PC-3 (cell line): ENCODE results near the gene GALNT13. TPM values are rescaled to one million over a fixed set of nuclear protein-coding genes. Genes with fewer than 3 reads are reported as not detected.

Source experiments
- ATAC-seq: fragments of 200-7000 bp; cut with Tn5 transposase; 2 replicates; pipeline ENCODE4 v1.9.1; 2020; ENCODE audit warnings: mild to moderate bottlenecking, moderate library complexity
- BruUV-seq: library from RNA; stranded (reverse); fragments of 400-500 nt; replicated peaks from 2 replicates; lab custom pipeline; 2021; lab: Mats Ljungman, UMichigan
- CTCF ChIA-PET: fragments of 300-600 bp; sonication (Branson Sonifier 250); formaldehyde crosslinking; loops from one replicate; lab custom pipeline; 2022; ENCODE audit warnings: antibody characterized with exemption; lab: Charles Lee
- POLR2A ChIA-PET: fragments of 300-600 bp; sonication (Branson Sonifier 250); formaldehyde crosslinking; loops from one replicate; lab custom pipeline; 2022; ENCODE audit warnings: antibody characterized with exemption; ENCODE audit not compliant: unreplicated experiment; lab: Charles Lee
- DNase-seq: peaks from one replicate; pipeline ENCODE4 v3.0.0-alpha.2; 2015
- H2AFZ ChIP-seq: fragments of 300-600 bp; sonication (generic); 2 replicates; pipeline ENCODE4 v1.6.0; 2016; ENCODE audit warnings: antibody characterized with exemption, low read length
- H3F3A ChIP-seq: fragments of 300-600 bp; sonication (generic); one replicate; pipeline ENCODE4 v1.6.0; 2017; ENCODE audit warnings: antibody characterized with exemption, low read length, control low read depth, mild to moderate bottlenecking; ENCODE audit not compliant: unreplicated experiment
- H3K27ac ChIP-seq: fragments of 300-600 bp; sonication (generic); 2 replicates; pipeline ENCODE4 v1.5.1; 2016; ENCODE audit warnings: mild to moderate bottlenecking, low read length
- H3K27me3 ChIP-seq: fragments of 300-600 bp; sonication (generic); 2 replicates; pipeline ENCODE4 v1.6.1; 2016; ENCODE audit warnings: low read length, mixed read lengths
- H3K36me3 ChIP-seq: fragments of 300-600 bp; sonication (generic); 2 replicates; pipeline ENCODE4 v1.6.1; 2016; ENCODE audit warnings: low read depth, mixed run types, low read length, mixed read lengths
- H3K4me1 ChIP-seq: fragments of 300-600 bp; sonication (generic); 2 replicates; pipeline ENCODE4 v1.5.1; 2016; ENCODE audit warnings: low read length; ENCODE audit not compliant: insufficient read depth
- H3K4me2 ChIP-seq: fragments of 300-600 bp; sonication (generic); 2 replicates; pipeline ENCODE4 v1.6.0; 2016; ENCODE audit warnings: low read length
- H3K4me3 ChIP-seq: fragments of 300-600 bp; sonication (generic); 2 replicates; pipeline ENCODE4 v1.5.1; 2016; ENCODE audit warnings: mild to moderate bottlenecking, low read length, mixed read lengths
- H3K79me2 ChIP-seq: fragments of 300-600 bp; sonication (generic); 2 replicates; pipeline ENCODE4 v1.6.1; 2017; ENCODE audit warnings: low read length, mixed read lengths
- H3K9ac ChIP-seq: fragments of 300-600 bp; sonication (generic); 2 replicates; pipeline ENCODE4 v1.6.0; 2016; ENCODE audit warnings: mild to moderate bottlenecking, low read length
- H3K9me2 ChIP-seq: fragments of 300-600 bp; sonication (generic); replicated peaks from 2 replicates; pipeline ENCODE4 v1.6.1; 2016; ENCODE audit warnings: mixed run types, low read length, mixed read lengths
- H3K9me3 ChIP-seq: fragments of 300-600 bp; sonication (generic); 2 replicates; pipeline ENCODE4 v1.6.1; 2016; ENCODE audit warnings: low read length, mixed read lengths
- H4K20me1 ChIP-seq: fragments of 300-600 bp; sonication (generic); 2 replicates; pipeline ENCODE4 v1.6.1; 2016; ENCODE audit warnings: low read length, mixed read lengths
- EZH2 ChIP-seq: fragments of 300-600 bp; sonication (generic); IDR thresholded peaks from one replicate; pipeline ENCODE4 v1.6.1; 2017; ENCODE audit warnings: antibody characterized with exemption, mild to moderate bottlenecking, low read length; ENCODE audit not compliant: unreplicated experiment
- EZH2phosphoT487 ChIP-seq: fragments of 300-600 bp; sonication (generic); IDR thresholded peaks from 2 replicates; pipeline ENCODE4 v1.6.1; 2018; ENCODE audit warnings: mild to moderate bottlenecking, antibody characterized with exemption, low read length, borderline replicate concordance
- intact Hi-C: fragments of 100-400 bp; cut with micrococcal nuclease; formaldehyde crosslinking; loops from 2 replicates; pipeline ENCODE4 v1.9.0; 2023
- total RNA-seq: library from RNA; depleted of rRNA; stranded (reverse); fragments of >200 nt; gene quantifications from 2 replicates; pipeline ENCODE4 v1.2.3, GENCODE V29; 2014
- TF ChIP-seq, protein P1 (sequence below): fragments of 300-600 bp; sonication (generic); conservative IDR thresholded peaks from 2 replicates; pipeline ENCODE4 v1.5.1; 2017; ENCODE audit warnings: antibody characterized with exemption, low read depth, mild to moderate bottlenecking, low read length

GALNT13 gene
- total RNA-seq, 1 experiment from 2014 or later, result 2.0 TPM

DNA sequence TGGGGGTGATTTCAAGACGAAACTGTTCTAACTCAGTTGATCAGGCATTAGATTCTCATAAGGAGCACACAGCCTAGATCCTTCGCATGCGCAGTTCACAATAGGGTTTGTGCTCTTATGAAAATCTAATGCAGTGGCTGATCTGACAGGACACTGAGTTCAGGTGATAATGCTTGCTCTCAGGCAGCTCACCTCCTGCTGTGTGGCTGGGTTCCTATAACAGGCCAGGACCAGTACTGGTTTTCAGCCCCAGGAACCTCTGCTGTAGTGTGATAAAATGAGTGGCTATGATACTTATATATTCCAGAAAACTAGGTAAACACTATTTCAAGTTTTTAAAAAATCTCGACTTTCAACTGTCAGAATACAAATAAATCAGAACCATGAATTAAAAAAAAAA, 271.4 kb downstream of the GALNT13 start:
- ChIA-PET POLR2A (no interaction called here), CTCF (interaction anchor here (0.6 kb wide), 1 partner anchor 373 kb away, joined by 3 read pairs; no protein-coding TSS in a partner anchor)
- H3K4me2 ChIP-seq, result no peak overlapping the region
- H3K4me3 ChIP-seq, result no peak overlapping the region
- BruUV-seq, result no TSS peak
- no peaks in the 10 kb centered on the region for H3K79me2 ChIP-seq
- intact Hi-C loops, result no loop called here
- no peaks in the 10 kb centered on the region for H3F3A ChIP-seq
- no peaks in the 10 kb centered on the region for H3K27me3 ChIP-seq
- H3K4me1 ChIP-seq, result no peaks in the 10 kb centered on the region
- H3K9ac ChIP-seq, result no peak overlapping the region
- H2AFZ ChIP-seq, result no peak overlapping the region
- no peak for TF ChIP-seq EZH2phosphoT487
- TF ChIP-seq, protein P1, sequence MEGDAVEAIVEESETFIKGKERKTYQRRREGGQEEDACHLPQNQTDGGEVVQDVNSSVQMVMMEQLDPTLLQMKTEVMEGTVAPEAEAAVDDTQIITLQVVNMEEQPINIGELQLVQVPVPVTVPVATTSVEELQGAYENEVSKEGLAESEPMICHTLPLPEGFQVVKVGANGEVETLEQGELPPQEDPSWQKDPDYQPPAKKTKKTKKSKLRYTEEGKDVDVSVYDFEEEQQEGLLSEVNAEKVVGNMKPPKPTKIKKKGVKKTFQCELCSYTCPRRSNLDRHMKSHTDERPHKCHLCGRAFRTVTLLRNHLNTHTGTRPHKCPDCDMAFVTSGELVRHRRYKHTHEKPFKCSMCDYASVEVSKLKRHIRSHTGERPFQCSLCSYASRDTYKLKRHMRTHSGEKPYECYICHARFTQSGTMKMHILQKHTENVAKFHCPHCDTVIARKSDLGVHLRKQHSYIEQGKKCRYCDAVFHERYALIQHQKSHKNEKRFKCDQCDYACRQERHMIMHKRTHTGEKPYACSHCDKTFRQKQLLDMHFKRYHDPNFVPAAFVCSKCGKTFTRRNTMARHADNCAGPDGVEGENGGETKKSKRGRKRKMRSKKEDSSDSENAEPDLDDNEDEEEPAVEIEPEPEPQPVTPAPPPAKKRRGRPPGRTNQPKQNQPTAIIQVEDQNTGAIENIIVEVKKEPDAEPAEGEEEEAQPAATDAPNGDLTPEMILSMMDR, result no peak
- H3K9me3 ChIP-seq, result no peaks in the 10 kb centered on the region
- DNase-seq (no peak), ATAC-seq (no peak)
- no peaks in the 10 kb centered on the region for H3K36me3 ChIP-seq
- peak overlapping the region; percentile 64; the same call in 1 of the 2 replicates for H3K27ac ChIP-seq
- H4K20me1 ChIP-seq, result no peaks in the 10 kb centered on the region
- no peaks in the 10 kb centered on the region for H3K9me2 ChIP-seq

DNA sequence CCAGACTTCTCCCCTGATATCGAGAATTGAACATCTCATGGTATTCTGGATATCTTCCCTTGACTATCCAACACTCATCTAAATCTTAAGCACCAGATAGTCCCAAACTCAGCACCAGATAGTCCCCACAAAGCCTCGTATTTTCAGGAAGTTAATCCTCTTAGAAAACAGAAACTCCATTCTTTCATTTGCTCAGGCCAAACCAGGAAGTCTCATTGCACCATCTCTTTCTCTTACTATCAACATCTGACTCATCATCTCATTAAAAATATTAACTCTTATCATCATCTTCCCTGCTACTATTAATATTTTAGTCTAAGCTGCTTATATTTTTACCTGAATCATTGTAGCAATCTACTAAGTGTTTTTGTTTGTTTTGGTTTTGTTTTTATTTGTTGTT, 286.4 kb downstream of the GALNT13 start:
- H2AFZ ChIP-seq, result peak overlapping the region; percentile 10; the same call in 1 of the 2 replicates
- CTCF ChIA-PET, result no interaction called here

DNA sequence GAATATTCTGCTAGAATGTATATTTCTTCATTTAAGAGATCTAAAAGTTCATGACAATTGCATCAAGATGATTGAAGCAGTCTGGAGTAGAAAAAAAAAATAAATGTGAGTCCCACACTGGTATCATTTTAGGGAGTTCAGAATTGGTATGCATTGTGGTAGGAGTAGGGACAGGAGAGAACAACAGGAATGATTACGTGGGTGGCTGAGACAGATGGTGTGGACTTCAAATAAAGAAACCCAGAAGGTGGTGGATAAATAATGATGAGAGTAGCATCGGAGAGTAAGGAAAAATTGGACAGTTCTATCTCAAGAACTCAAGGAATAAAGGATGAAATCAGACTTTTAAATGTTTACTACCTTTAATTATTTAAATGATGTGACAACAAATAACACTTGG, 289.6 kb downstream of the GALNT13 start:
- Histone ChIP-seq H3K27me3 (no peaks in the 10 kb centered on the region), H3K4me2 (no peak overlapping the region), H3K27ac (no peak overlapping the region), H3K9ac (no peak overlapping the region), H3K9me3 (no peaks in the 10 kb centered on the region), H3K79me2 (no peaks in the 10 kb centered on the region), H3K9me2 (no peaks in the 10 kb centered on the region), H3K36me3 (no peaks in the 10 kb centered on the region), H2AFZ (no peak overlapping the region), H3K4me3 (no peak overlapping the region), H3K4me1 (no peaks in the 10 kb centered on the region), H3F3A (no peaks in the 10 kb centered on the region), H4K20me1 (no peaks in the 10 kb centered on the region)
- BruUV-seq, result no TSS peak
- no peak for ATAC-seq
- intact Hi-C loops, result no loop called here
- ChIA-PET POLR2A (no interaction called here), CTCF (no interaction called here)
- TF ChIP-seq EZH2phosphoT487, result no peak
- TF ChIP-seq EZH2, result no peak
- TF ChIP-seq, protein P1, result no peak
- DNase-seq, result no peak

More for the DNA sequence above, 286.4 kb downstream of the GALNT13 start:
- Histone ChIP-seq H3K79me2 (no peaks in the 10 kb centered on the region), H3K27me3 (no peaks in the 10 kb centered on the region), H3K9me2 (no peaks in the 10 kb centered on the region), H3K27ac (no peak overlapping the region), H3K4me2 (no peak overlapping the region), H3K4me3 (no peak overlapping the region), H3K9me3 (no peaks in the 10 kb centered on the region; the same call in 1 of the 2 replicates), H3K4me1 (no peaks in the 10 kb centered on the region), H3K9ac (no peak overlapping the region), H4K20me1 (no peaks in the 10 kb centered on the region), H3F3A (no peaks in the 10 kb centered on the region), H3K36me3 (no peaks in the 10 kb centered on the region)
- intact Hi-C loops, result no loop called here
- POLR2A ChIA-PET, result no interaction called here
- no TSS peak for BruUV-seq
- TF ChIP-seq, protein P1, result no peak
- no peak for TF ChIP-seq EZH2
- no peak for TF ChIP-seq EZH2phosphoT487
- no peak for ATAC-seq
- DNase-seq, result no peak
